AG04449 (cell line): Measurements from ENCODE around the gene COL12A1.

Experiments used
- CTCF ChIA-PET: fragments of 350-600 bp; formaldehyde crosslinking; extraction: SDS; loops from one replicate; lab custom pipeline; 2021; ENCODE audit warnings: antibody characterized with exemption; lab: Yijun Ruan, JAX
- POLR2A ChIA-PET: fragments of 400-600, 350-600 bp; formaldehyde crosslinking; extraction: SDS; loops from one replicate; lab custom pipeline; 2020; ENCODE audit warnings: antibody characterized with exemption, inconsistent platforms; lab: Yijun Ruan, JAX
- DNase-seq: peaks from one replicate; pipeline ENCODE4 v3.0.0-alpha.2; 2010; ENCODE audit warnings: low read depth, low spot score
- H3K4me3 ChIP-seq: 2 replicates; pipeline ENCODE4 v1.5.1; 2011; ENCODE audit warnings: low read depth, mild to moderate bottlenecking, control low read depth, low read length
- TF ChIP-seq, protein P1 (sequence below): IDR thresholded peaks from one replicate; pipeline ENCODE4 v1.5.1; 2011; ENCODE audit warnings: mild to moderate bottlenecking, moderate library complexity, low read length, control low read depth, inconsistent platforms; ENCODE audit not compliant: insufficient read depth; ENCODE audit errors: missing control alignments

Gene COL12A1

GRCh38 chr6:75144386-75144785 is 61.5 kb downstream of the COL12A1 start:
- H3K4me3 ChIP-seq, result no peak overlapping the region
- ChIA-PET CTCF (no interaction called here), POLR2A (no interaction called here)
- TF ChIP-seq, protein P1, sequence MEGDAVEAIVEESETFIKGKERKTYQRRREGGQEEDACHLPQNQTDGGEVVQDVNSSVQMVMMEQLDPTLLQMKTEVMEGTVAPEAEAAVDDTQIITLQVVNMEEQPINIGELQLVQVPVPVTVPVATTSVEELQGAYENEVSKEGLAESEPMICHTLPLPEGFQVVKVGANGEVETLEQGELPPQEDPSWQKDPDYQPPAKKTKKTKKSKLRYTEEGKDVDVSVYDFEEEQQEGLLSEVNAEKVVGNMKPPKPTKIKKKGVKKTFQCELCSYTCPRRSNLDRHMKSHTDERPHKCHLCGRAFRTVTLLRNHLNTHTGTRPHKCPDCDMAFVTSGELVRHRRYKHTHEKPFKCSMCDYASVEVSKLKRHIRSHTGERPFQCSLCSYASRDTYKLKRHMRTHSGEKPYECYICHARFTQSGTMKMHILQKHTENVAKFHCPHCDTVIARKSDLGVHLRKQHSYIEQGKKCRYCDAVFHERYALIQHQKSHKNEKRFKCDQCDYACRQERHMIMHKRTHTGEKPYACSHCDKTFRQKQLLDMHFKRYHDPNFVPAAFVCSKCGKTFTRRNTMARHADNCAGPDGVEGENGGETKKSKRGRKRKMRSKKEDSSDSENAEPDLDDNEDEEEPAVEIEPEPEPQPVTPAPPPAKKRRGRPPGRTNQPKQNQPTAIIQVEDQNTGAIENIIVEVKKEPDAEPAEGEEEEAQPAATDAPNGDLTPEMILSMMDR, result no peak
- no peak for DNase-seq

DNA sequence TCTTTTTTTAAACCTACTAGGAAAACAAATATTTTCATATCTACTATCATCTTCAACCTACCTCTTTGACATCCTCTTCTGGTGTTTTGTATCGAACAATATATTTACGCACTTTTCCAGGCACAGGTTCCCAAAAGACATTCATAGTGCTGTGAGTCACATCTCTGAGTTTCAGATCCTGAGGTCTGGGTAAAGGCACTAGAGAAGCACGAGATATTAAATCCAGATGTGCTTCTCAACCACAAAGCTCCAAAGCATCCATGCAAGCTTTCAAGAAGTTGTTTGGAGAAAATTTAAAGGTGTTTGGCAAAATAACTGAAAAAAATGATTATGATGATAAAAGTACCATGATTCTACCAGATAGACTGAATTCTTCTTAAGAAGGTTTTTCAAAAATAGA is 62.7 kb downstream of the COL12A1 start:
- ChIA-PET CTCF (interaction anchor here (0.7 to 1.0 kb wide), 2 partner anchors 9 to 10 kb away, joined by 3 read pairs; no protein-coding TSS in a partner anchor), POLR2A (interaction anchor here (1.1 kb wide), 1 partner anchor 62 kb away, joined by 4 read pairs; the partner anchor contains the start of gene COL12A1)
- TF ChIP-seq, protein P1, result no peak
- peak; percentile 70 for DNase-seq
- no peak overlapping the region for H3K4me3 ChIP-seq

DNA sequence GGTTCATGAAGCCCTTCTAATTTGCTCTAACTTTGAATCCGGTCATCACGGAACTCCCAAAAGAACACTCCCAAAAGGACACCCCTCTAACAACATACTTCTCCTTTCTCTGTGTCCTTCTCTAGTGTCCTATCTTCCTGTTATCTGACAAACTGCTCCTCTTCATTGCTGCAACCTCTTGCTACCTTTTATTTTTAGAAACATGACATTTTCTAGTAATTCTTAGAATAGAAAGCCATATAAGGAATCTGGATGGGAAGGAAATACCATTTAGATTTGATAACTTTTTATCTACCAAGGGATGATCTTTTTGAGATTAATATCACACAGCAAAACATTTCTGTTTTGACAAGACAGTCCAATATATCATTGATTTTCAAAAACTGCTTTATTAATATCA is 63.1 kb downstream of the COL12A1 start:
- ChIA-PET POLR2A (interaction anchor here (1.1 kb wide), 1 partner anchor 63 kb away, joined by 4 read pairs; the partner anchor contains the start of gene COL12A1), CTCF (no interaction called here)
- TF ChIP-seq, protein P1, result no peak
- DNase-seq, result no peak
- no peak overlapping the region for H3K4me3 ChIP-seq

- no peak for DNase-seq
- CTCF ChIA-PET, result interaction anchor here (1.3 to 1.5 kb wide), 2 partner anchors 13 to 68 kb away, joined by 4 to 5 read pairs; no protein-coding TSS in a partner anchor
- TF ChIP-seq, protein P1, result no peak
- H3K4me3 ChIP-seq, result no peak overlapping the region
- POLR2A ChIA-PET, result no interaction called here
Measured at GRCh38 chr6:75135876-75136275, 70.0 kb downstream of the COL12A1 start.

GRCh38 chr6:75135450-75135849 is 70.4 kb downstream of the COL12A1 start:
- CTCF ChIA-PET, result interaction anchor here (1.3 to 1.5 kb wide), 3 partner anchors 12 to 74 kb away, joined by 4 to 6 read pairs (median 5); no protein-coding TSS in a partner anchor
- DNase-seq, result no peak
- TF ChIP-seq, protein P1, result no peak
- POLR2A ChIA-PET, result no interaction called here
- no peak overlapping the region for H3K4me3 ChIP-seq

- no peak for DNase-seq
- POLR2A ChIA-PET, result no interaction called here
- CTCF ChIA-PET, result interaction anchor here (0.6 kb wide), 1 partner anchor 671 kb away, joined by 3 read pairs; no protein-coding TSS in a partner anchor
- no peak overlapping the region for H3K4me3 ChIP-seq
- TF ChIP-seq, protein P1, result no peak
Measured at GRCh38 chr6:75130784-75131183, 75.1 kb downstream of the COL12A1 start.
